Small intestine (tissue), 7 donors: ENCODE results near the gene PARD3. TPM values are rescaled to one million over a fixed set of nuclear protein-coding genes. Genes with fewer than 3 reads are reported as not detected.

ENCODE experiments used
- DNase-seq, 2 donors: peaks; one replicate each; pipeline versions ENCODE4 v3.0.0 to v3.0.0-alpha.2; 2013
- FAIRE-seq: peaks from 2 replicates; lab custom pipeline; 2012; peaks lifted over from hg19 to GRCh38; lab: Jason Lieb, UNC
- H3K27ac ChIP-seq, 3 donors: one replicate each; pipeline ENCODE4 v1.5.1; 2013; ENCODE audit warnings: low read length in 2 of 3, mild to moderate bottlenecking in 2 of 3, control low read depth in 1 of 3, inconsistent platforms in 1 of 3, low read depth in 1 of 3, moderate library complexity in 1 of 3
- H3K27me3 ChIP-seq, 3 donors: one replicate each; pipeline ENCODE4 v1.6.1; 2013; ENCODE audit warnings: low read length in 3 of 3, inconsistent platforms in 1 of 3; ENCODE audit not compliant: control insufficient read depth in 3 of 3, insufficient read depth in 3 of 3
- H3K36me3 ChIP-seq, 3 donors: one replicate each; pipeline ENCODE4 v1.6.1; 2013; ENCODE audit warnings: low read length in 3 of 3, inconsistent platforms in 1 of 3, low read depth in 1 of 3, mild to moderate bottlenecking in 1 of 3, moderate library complexity in 1 of 3; ENCODE audit not compliant: control insufficient read depth in 3 of 3, insufficient read depth in 2 of 3
- H3K4me1 ChIP-seq, 3 donors: one replicate each; pipeline ENCODE4 v1.6.1; 2013; ENCODE audit warnings: low read length in 2 of 3, inconsistent platforms in 1 of 3, low read depth in 1 of 3, mild to moderate bottlenecking in 1 of 3, moderate library complexity in 1 of 3; ENCODE audit not compliant: control insufficient read depth in 3 of 3, insufficient read depth in 2 of 3
- H3K4me3 ChIP-seq, 3 donors: one replicate each; pipeline ENCODE4 v1.5.1; 2013; ENCODE audit warnings: low read length in 3 of 3, control low read depth in 1 of 3, inconsistent platforms in 1 of 3, low read depth in 1 of 3, mild to moderate bottlenecking in 1 of 3, moderate library complexity in 1 of 3
- H3K9me3 ChIP-seq, 2 donors: one replicate each; pipeline ENCODE4 v1.6.1; 2013; ENCODE audit warnings: low read depth in 1 of 2, low read length in 1 of 2; ENCODE audit not compliant: control insufficient read depth in 2 of 2, insufficient read depth in 1 of 2
- WGBS, 3 donors: extraction: QIAGEN DNeasy Blood & Tissue Kit; methylation state at CpG; one replicate each; pipeline ENCODE4 v1.1.7; 2013; 5-methylcytosine and 5-hydroxymethylcytosine counted together
- polyA plus RNA-seq, 4 donors: library from polyadenylated mRNA; stranded (reverse) in 3 of 4; unstranded in 1 of 4; fragments of 200-250 nt in 3 of 4; fragments of 120-200 nt in 1 of 4; gene quantifications; one replicate each; pipeline versions ENCODE4 v1.2.1 to v1.2.3, GENCODE V29; 2013
- donor health status: healthy with polysubstance abuse.
- donor health status: control.
- donor health status: control.
- donor health status: Bipolar disorder and iron deficiency.
- donor health status: healthy.

Gene PARD3
- polyA plus RNA-seq, 4 donors, result 14.3 to 24.3 (median 15.5) TPM

DNA sequence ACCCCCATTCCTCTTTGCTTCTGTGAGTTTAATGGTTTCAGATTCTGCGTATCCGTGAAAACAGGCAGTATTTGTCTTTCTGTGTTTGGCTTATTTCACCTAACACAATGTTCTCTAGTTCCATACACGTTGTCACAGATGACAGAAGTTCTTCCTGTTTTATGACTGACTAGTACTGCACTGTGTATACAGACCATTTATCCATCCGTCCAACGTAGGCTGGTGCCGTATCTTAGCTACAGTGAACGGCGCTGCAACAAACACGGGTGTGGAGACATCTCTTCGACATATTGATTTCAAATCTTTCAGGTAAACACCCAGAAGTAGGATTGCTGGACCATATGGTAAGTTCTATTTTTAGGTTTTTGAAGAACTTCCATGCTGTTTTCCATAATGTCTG, 181.7 kb downstream of the PARD3 start:
- H3K36me3 ChIP-seq, result peaks cover 0 to 3% (median 0%) of the 10 kb centered on the region in 3 donors
- H3K4me3 ChIP-seq, result no peak overlapping the region
- no peaks in the 10 kb centered on the region for H3K9me3 ChIP-seq
- WGBS, 3 donors, result 86 to 87% (median 86%) methylated on average over 10 of the region's 10 CpGs
- DNase-seq (peak; percentile 42 to 54), FAIRE-seq (no peak)
- no peak overlapping the region for H3K27ac ChIP-seq
- H3K27me3 ChIP-seq, result no peaks in the 10 kb centered on the region
- peaks cover 3 to 11% (median 3%) of the 10 kb centered on the region in 3 donors for H3K4me1 ChIP-seq

DNA sequence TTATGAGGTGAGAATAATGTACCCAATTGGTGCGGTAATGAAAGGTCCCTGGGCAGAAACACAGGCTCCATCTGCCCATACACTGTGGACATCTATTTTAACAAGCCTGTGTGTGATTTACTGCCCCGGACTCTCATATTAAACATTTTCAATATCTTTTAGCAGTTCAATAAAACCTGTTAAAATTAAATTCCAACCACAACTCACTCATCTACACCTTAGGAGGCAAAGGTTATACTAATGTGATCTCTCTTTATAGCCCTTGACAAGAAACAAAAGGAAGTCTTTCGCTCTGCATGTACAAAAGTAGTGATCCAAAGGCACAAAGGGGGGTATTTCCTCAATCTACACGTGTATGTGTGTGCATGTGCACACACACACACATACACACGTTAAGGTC, 186.0 kb downstream of the PARD3 start:
- H3K27me3 ChIP-seq, result no peaks in the 10 kb centered on the region
- FAIRE-seq, result no peak
- DNase-seq, result peak in 1 of 2 donors; percentile 22
- H3K36me3 ChIP-seq, result no peaks in the 10 kb centered on the region
- no peaks in the 10 kb centered on the region for H3K9me3 ChIP-seq
- no peak overlapping the region for H3K4me3 ChIP-seq
- 32 to 60% (median 48%) methylated on average over 5 of the region's 5 CpGs for WGBS, 3 donors
- H3K27ac ChIP-seq, result no peak overlapping the region
- peaks cover 3 to 19% (median 5%) of the 10 kb centered on the region in 3 donors for H3K4me1 ChIP-seq

DNA sequence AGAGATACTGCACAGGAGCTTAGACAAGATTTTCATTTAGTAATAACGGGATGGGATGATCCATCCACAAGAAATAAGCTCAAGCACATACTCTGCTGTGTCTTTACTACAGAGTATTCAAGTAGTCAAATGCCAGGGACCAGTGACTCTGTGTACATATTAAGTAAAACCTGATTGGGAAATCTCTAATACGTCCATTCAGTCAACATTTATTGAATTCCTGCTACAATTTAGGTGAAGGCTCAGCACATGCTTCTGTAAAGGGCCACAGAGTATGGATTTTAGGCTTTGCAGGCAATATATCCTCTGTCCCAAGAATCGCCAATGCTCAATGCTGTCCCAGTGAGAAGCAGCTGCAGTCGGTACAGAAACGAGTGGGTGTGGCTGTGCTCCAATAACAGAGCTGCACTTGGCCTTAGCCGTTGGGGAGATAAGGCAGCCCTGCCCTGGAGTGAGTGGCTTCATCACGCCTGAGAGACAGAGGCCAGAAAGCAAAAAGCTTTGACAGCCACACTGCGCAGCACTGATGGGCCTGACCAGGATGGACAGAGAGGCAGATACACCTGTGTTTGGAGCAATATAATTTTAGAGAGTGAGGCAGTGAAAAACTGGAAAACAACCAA, 186.8 kb downstream of the PARD3 start:
- Histone ChIP-seq H3K27me3 (no peaks in the 10 kb centered on the region), H3K4me1 (peaks cover 3 to 19% (median 5%) of the 10 kb centered on the region in 3 donors), H3K36me3 (no peaks in the 10 kb centered on the region), H3K27ac (no peak overlapping the region), H3K4me3 (no peak overlapping the region), H3K9me3 (no peaks in the 10 kb centered on the region)
- DNase-seq (peak; percentile 65 to 87), FAIRE-seq (no peak)
- WGBS, 3 donors, result 17 to 42% (median 25%) methylated on average over 8 of the region's 8 CpGs

DNA sequence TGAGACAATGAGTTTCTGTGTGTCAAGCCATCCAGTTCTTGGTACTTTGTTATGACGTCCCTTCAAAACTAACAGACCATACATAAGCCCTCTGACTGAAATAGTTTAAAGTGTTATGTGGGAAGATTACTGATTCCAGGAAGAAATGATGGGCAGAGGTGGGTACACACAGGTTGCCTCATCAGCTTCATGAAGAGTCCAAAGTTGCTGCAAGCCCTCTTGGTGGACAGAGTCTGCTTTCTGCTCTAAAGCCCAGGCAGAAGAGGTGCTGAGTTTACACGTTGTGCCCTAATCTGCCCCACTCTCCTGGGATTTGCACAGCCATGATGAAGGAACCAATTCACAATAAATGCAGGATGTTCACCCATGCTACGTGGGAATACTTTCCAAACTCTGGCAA, 187.4 kb downstream of the PARD3 start:
- Histone ChIP-seq H3K27me3 (no peaks in the 10 kb centered on the region), H3K4me1 (peaks cover 3 to 19% (median 5%) of the 10 kb centered on the region in 3 donors), H3K9me3 (no peaks in the 10 kb centered on the region), H3K36me3 (no peaks in the 10 kb centered on the region), H3K4me3 (no peak overlapping the region), H3K27ac (no peak overlapping the region)
- 63 to 72% (median 65%) methylated on average over 3 of the region's 3 CpGs for WGBS, 3 donors
- DNase-seq, result no peak
- no peak for FAIRE-seq

DNA sequence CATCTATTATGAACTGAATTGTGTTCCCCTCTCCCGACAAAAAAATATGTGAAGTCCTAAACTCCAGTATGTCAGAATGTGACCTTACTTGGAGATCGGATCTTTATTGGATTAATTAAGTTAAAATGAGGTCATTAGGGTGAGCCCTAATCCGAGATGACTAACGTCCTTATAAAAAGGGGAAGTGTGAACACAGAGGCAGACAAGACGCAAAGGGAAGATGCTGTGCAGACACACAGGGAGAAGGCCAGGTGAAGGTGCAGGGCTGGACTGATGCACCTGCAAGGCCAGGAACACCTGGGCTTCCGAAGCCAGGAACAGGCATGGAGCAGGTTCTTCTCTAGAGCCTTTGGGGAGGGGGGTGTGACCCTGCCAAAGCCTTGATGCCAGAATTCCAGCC, 187.8 kb downstream of the PARD3 start:
- Histone ChIP-seq H3K27ac (no peak overlapping the region), H3K4me3 (no peak overlapping the region), H3K4me1 (peaks cover 3 to 19% (median 5%) of the 10 kb centered on the region in 3 donors), H3K27me3 (no peaks in the 10 kb centered on the region), H3K36me3 (no peaks in the 10 kb centered on the region), H3K9me3 (no peaks in the 10 kb centered on the region)
- 45 to 66% (median 58%) methylated on average over 6 of the region's 6 CpGs for WGBS, 3 donors
- DNase-seq, result no peak
- no peak for FAIRE-seq

DNA sequence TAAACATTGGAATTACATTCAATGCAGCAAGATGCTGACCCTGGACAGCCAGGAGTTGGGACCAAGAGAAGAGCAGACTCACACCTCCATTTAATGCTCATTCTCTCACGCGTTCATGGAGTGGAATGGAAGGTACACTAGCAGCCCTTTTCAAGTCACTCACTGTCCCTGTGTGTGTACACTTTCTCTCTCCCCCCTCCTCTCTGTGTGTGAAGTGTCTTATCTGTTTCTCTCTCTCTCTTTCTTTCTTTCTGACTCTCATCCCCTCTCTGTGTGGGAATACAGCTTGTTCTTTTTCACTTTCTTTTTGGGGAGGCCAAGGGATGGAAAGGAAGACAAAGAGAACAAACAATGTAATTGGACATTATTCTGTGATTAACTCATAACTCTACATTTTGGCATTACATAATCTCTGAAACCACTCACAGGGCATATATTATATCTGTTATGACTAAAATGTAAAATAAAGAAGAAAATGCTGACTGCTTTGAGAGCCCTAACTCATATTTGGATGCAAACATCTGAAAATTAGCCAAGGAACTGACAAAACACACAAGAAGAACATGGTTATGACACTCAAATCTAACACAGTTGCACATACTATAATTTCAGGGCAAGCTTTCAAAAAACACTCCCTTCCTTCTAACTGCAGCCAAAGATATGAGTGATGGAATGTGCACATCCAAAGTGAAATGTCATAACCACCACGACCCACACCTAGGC, 188.8 kb downstream of the PARD3 start:
- H3K27ac ChIP-seq, result no peak overlapping the region
- H3K4me3 ChIP-seq, result no peak overlapping the region
- H3K36me3 ChIP-seq, result no peaks in the 10 kb centered on the region
- H3K27me3 ChIP-seq, result no peaks in the 10 kb centered on the region
- no peaks in the 10 kb centered on the region for H3K9me3 ChIP-seq
- H3K4me1 ChIP-seq, result peaks cover 3 to 19% (median 5%) of the 10 kb centered on the region in 3 donors
- WGBS, 3 donors, result 76 to 89% (median 88%) methylated on average over 3 of the region's 3 CpGs
- FAIRE-seq (no peak), DNase-seq (no peak)

DNA sequence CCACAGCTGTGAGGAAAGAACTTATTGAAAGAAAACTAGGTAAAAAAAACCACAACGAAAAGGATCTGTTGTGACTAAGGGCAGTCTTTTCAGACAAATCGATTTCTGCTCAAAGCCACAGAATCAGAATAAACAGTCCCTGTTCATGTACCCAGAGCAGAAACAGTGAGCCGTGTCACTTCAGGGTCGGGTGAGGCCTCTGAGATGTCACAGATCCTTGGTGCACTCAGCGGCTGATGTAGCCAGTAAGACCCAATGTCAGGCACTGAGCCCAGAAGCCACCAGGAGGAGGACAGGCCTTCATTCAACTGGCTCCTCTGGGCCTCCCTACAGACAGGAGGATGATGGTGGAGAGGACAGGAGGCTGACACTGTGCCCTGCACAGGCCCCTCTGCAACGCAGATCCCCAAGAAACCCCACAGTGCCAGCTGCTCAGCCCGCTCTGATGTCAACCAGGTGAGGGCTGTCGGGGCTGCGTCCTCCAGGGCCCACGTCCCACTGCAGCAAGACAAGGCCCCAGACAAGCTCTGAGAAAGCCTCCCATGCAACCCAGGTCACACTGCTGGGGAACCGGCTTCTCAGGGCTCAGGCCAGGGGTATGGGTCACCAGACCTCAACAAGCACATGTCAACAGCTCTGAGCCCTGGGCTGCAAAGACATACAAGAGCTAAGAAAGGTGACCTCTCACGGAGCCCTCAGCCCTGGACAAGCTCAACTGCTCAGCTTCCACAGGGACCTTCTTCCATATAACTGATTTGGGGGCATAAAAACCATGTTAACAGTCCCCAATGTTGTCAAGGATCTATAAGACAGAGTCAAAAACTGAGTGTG, 190.6 kb downstream of the PARD3 start:
- no peak for FAIRE-seq
- WGBS, 3 donors, result 87 to 88% (median 87%) methylated on average over 12 of the region's 12 CpGs

DNA sequence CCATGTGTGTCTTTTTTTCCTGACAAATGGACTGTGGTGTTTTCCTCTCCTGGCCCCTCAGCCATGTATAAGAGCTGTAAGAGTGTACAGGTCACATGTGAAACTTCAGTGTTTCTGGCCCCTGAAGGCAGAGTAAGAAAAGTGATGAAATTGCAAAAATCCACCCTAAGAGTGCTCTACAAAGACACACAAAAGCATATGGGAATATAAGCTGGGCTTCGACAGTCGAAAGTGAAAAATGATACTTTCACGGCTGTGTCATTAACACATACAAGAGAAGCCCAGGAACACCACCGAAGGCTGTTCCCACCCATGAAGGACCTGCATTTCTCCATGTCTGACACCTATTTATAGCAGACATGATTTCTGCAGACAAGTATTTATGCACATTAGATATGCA, 192.2 kb downstream of the PARD3 start:
- Histone ChIP-seq H3K4me3 (no peak overlapping the region), H3K27me3 (no peaks in the 10 kb centered on the region), H3K27ac (no peak overlapping the region), H3K36me3 (no peaks in the 10 kb centered on the region), H3K4me1 (peaks cover 0 to 3% (median 0%) of the 10 kb centered on the region in 3 donors), H3K9me3 (no peaks in the 10 kb centered on the region)
- 93 to 97% (median 95%) methylated on average over 4 of the region's 4 CpGs for WGBS, 3 donors
- DNase-seq, result no peak
- no peak for FAIRE-seq

More for the DNA sequence above, 190.6 kb downstream of the PARD3 start:
- no peak overlapping the region for H3K27ac ChIP-seq
- H3K4me3 ChIP-seq, result no peak overlapping the region
- no peaks in the 10 kb centered on the region for H3K36me3 ChIP-seq
- H3K4me1 ChIP-seq, result peaks cover 3 to 19% (median 5%) of the 10 kb centered on the region in 3 donors
- H3K27me3 ChIP-seq, result no peaks in the 10 kb centered on the region
- H3K9me3 ChIP-seq, result no peaks in the 10 kb centered on the region
- no peak for DNase-seq
